PC-3 (cell line): Measurements from ENCODE around the gene MPLKIP.

ENCODE experiments used
- EZH2 ChIP-seq: fragments of 300-600 bp; sonication (generic); IDR thresholded peaks from one replicate; pipeline ENCODE4 v1.6.1; 2017; ENCODE audit warnings: antibody characterized with exemption, mild to moderate bottlenecking, low read length; ENCODE audit not compliant: unreplicated experiment
- TF ChIP-seq, protein P1 (sequence below): fragments of 300-600 bp; sonication (generic); conservative IDR thresholded peaks from 2 replicates; pipeline ENCODE4 v1.5.1; 2017; ENCODE audit warnings: antibody characterized with exemption, low read depth, mild to moderate bottlenecking, low read length

DNA sequence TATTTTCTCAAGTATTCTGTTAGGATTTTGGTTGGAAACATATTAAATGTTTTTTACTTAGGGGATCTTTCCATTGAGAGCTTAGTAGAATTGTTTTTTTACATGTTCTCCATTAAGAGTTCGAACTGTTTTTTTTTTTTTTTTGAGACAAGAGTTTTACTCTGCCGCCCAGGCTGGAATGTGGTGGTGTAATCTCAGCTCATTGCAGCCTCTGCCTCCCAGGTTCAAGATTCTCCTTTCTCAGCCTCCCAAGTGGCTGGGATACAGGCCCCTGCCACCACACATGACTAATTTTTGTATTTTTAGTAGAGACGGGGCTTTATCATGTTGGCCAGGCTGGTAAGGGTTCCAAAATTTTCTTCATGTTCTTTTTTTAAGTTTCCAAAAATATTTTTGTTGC, 33.2 kb downstream of the MPLKIP start:
- TF ChIP-seq, protein P1, sequence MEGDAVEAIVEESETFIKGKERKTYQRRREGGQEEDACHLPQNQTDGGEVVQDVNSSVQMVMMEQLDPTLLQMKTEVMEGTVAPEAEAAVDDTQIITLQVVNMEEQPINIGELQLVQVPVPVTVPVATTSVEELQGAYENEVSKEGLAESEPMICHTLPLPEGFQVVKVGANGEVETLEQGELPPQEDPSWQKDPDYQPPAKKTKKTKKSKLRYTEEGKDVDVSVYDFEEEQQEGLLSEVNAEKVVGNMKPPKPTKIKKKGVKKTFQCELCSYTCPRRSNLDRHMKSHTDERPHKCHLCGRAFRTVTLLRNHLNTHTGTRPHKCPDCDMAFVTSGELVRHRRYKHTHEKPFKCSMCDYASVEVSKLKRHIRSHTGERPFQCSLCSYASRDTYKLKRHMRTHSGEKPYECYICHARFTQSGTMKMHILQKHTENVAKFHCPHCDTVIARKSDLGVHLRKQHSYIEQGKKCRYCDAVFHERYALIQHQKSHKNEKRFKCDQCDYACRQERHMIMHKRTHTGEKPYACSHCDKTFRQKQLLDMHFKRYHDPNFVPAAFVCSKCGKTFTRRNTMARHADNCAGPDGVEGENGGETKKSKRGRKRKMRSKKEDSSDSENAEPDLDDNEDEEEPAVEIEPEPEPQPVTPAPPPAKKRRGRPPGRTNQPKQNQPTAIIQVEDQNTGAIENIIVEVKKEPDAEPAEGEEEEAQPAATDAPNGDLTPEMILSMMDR: no peak
- TF ChIP-seq EZH2: no peak
